NCI-H2107 treated with DMSO at 0.1 percent for 48 hours (cell line): ENCODE measurements around the gene CYBRD1.
A peak's percentile ranks its signal among the peaks of the same experiment; 100 is the strongest.

Source experiments
- DNase-seq: peaks from one replicate; lab custom pipeline; 2025; ENCODE audit not compliant: unreplicated experiment; lab: John Stamatoyannopoulos, UW

Gene CYBRD1

GRCh38 chr2:171553236-171553635 is 31.0 kb downstream of the CYBRD1 start:
- DNase-seq = no peak

DNA sequence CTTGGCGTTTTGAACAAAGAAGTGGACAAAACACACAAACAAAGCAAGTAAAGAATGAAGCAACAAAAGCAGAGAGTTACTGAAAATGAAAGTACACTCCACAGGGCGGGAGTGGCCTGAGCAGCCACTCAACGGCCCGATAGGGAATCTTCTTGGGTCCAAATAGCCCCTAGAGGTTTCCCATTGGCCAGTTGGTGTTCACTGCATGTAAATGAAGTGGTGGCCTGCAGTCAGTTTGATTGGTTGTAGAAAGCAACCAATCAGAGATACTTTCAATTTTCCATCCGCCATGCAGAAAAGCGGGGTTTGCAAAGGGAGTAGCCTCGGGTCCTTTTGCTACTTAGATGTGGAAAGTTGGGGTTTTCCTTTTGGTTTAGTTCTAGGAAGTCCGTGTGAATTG is 31.6 kb downstream of the CYBRD1 start:
- peak; percentile 97 for DNase-seq

GRCh38 chr2:171554991-171555615 is 32.8 kb downstream of the CYBRD1 start:
- peak; percentile 24 for DNase-seq

- DNase-seq = no peak
Measured at GRCh38 chr2:171557363-171557762, 35.1 kb downstream of the CYBRD1 start.

DNA sequence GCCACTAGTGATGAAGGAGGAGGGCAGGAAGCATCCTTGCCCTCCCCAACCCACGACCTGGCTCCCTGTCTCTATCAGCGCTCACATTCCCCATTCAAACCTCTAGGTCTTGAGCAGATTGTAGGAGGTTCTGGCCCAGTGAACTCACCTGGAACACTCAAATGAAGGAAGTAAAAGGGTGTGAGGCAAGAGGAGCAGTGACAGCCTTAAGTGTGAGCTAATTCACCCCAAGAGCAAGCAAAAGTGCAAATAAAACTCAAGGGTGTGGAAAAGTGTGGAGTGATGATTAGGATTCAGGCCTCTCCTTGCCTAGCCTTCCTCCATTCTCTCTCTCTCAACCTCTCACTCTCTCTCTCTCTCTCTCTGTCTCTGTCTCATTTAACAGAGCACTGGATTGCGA is 41.0 kb downstream of the CYBRD1 start:
- DNase-seq = no peak

DNA sequence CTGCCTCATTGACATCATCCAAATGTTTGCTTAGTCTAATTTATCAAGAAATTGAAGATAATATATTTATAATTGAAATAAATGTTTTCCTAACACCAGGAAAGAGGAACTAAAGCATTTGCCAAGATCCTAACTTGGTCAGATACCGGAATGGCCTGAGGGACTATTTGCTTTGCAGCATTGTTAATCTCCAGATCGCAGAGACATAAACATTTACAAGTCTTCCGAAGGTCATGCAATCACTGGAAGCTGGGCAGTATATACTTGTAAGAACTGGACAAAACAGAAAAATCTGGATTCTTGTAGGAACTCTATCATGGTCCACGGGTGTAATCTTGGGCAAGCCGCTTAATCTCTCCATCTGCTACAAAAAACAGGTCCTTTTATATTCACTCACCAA is 42.2 kb downstream of the CYBRD1 start:
- DNase-seq = no peak

DNA sequence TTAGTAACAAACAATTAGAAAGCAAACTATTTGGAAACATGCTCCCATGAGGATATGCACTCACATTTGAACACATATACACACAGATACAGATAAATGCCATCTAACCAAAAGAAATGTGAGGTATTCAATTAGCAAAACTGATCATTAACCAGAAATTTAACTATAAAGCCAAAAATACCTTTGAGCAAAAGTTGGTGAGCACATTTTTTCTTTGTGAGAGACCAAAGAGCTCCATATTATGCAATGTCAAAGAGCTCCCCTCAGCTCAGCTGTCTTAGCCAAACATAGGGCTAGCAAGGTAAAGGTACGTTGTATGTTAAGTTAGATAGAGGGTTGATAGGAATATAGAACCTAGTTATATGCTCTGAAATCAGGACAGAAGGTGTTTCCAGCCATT is 43.8 kb downstream of the CYBRD1 start:
- no peak for DNase-seq

GRCh38 chr2:171566753-171567152 is 44.5 kb downstream of the CYBRD1 start:
- no peak for DNase-seq

DNA sequence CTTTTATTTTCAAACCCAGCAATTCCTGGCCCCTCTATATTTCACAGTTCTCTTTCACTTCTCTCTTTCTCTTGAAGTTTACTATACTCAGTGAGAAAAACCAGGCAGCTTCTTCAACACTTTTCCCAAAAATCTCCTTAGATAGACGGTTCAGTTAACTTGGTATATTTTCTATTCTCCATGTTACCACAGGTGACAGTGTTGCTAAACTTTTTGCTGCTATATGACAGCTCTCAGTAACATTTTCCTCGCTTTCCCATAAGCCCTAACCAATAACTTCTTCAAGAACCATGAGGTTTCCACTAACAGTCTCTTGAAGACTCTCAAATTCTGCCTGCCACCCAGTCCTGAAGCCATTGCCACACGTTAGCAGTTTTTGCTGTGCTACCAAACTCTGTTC is 45.8 kb downstream of the CYBRD1 start:
- no peak for DNase-seq

DNA sequence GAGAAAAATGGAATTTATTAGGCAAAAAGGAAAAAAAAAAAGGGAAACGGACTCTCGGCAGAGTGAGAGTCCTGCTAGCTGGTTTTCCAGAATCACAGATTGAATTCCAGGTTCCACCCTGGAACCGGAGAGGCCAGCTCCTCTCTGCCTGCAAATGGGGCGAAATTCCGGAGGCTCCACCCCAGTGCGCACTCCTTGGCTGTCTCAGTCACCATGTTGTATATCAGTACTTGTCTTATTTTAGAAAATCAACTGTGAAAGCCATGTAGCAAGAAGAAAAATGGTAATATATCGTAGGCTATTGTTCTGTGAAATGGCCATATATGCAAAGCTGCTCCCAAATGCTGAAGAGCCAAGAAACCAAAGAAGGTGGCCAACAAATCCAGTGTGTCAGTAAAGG is 49.4 kb downstream of the CYBRD1 start:
- no peak for DNase-seq

DNA sequence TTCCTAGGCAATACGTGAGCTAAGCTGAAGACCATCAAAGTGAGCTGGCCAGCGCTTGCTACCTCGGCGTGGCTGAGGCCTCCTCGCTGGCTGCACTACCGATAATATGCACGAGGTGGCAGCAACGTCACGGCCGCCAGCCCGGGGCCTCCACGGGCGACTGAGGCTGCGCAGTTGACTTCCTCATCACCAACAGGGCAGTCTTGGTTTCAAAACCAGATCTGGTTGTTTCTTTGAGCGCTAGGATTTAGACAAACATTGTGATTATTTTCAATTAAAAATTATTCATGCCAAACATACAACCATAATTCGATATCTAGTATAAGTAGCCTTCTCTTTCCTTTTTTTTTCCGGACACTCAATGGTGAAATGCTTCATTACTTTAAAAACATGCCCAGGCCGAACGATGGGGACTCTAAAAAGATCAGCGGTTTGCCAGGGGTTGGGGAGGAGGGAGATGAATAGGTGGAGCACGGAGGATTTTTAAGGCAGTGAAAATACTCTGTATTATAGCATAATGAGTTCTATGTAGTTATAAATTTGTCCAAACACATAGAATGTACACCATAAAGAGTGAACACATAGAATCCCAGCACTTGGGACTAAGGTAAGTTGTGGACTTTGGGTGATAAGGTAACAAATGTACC is 52.0 kb downstream of the CYBRD1 start:
- DNase-seq = peak; percentile 10

GRCh38 chr2:171575606-171576005 is 53.3 kb downstream of the CYBRD1 start:
- DNase-seq = no peak

GRCh38 chr2:171578127-171578803 is 56.0 kb downstream of the CYBRD1 start:
- DNase-seq = no peak

DNA sequence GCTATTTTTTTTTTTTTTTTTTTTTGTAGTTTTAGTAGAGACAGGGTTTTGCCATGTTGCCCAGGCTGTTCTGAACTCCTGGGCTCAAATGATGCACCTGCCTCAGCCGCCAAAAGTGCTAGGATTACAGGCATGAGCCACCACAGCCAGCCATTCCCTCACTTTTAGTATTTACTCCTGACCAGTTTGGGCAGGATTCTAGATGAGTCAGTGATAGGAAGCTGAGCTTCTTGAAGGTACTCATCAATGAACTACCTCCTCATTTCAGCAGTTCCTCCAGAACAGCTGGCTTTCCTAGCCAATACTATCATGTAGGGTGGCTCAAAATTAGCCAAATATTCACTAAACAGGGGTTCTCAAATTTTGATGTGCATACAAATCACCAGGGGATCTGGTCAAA is 57.2 kb downstream of the CYBRD1 start:
- DNase-seq = no peak

DNA sequence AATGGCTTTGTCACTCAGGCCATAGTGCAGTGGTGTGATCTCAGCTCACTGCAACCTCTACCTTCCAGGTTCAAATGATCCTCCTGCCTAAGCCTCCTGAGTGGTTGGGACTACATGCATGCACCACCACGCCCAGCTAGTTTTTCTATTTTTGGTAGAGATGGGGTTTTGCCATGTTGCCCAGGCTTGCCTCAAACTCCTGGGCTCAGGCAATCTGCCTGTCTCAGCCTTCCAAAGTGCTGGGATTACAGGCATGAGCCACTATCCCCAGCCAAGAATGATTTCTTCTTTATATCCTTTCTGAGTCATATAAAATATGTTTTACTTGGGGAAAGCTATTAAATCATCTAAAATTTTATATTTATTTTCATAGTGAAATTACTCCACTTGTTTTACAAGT is 61.3 kb downstream of the CYBRD1 start:
- no peak for DNase-seq

DNA sequence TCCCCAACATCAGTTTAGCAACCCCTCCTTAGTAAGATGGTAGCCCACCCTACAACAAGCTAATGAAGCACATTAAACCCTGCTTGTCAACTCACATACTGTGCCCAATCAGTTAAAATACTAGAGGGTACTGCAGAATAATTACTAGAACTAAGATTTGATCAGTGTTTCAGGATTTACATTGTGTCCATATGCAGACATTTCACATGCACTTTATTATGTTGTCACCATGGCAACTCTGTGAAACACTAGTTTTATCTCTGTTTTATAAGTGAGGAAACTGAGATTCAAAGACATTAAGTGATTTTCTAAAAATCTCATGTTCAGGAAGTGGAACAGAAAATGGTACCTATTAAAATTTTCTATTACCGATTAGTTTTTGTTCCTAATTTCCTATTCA is 61.7 kb downstream of the CYBRD1 start:
- no peak for DNase-seq

DNA sequence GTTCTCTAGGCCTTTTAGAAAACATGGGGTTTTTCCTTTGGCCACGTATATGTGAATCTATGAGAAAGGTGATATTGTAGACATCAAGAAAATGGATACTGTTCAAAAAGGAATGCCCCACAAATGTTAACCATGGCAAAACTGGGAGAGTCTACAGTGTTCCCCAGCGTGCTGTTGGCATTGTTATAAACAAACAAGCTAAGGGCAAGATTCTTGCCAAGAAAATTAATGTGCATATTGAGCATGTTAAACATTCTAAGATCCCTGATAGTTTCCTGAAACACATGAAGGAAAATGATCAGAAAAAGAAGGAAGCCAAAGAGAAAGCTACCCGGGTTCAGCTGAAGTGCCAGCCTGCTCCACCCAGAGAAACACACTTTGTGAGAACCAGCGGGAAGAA is 64.9 kb downstream of the CYBRD1 start:
- DNase-seq = no peak

- no peak for DNase-seq
Measured at GRCh38 chr2:171587567-171587966, 65.3 kb downstream of the CYBRD1 start.

DNA sequence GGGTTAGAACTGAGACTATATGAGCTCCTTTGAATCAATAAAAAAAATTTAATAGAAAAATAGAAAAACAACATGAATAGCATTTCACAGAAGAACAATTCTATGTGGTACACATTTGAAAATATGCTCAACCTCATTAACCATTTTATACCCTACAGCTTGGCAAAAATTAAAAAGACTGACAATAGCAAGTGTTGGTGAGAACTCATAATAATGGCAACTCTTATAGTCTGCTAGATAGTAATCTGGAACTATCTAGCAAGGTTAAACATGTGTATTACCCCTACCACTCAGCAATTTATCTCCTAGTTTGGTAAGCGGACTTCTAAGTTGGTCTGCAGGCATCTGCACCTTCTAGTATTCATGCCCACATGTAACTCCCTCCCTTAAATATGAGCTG is 67.8 kb downstream of the CYBRD1 start:
- DNase-seq = no peak

DNA sequence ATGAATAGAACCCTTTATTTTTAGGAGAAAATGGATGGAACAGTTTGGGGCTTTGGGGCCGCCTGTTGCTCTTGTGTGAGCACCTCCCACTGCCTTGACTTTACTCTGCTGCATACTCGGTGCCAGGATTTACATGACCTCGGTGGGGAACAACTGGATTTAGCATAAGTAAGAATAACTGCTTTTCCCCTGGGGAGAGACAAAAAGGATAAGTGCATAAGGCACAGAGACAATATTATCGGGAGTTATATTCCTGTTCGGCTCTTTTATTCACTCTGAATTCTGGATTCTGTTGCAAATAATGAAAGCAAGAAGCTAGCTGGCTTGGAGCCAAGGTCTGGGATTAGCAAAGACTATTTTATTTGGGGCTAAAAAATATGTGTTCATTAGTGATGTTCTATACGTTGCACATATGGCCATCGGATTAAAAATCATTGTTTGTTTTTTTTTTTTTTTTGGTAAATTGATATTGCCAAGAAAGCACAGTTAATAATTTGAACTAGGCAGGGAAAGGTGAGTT is 69.8 kb downstream of the CYBRD1 start:
- DNase-seq = peak; percentile 8

GRCh38 chr2:171595456-171595855 is 73.2 kb downstream of the CYBRD1 start:
- DNase-seq = no peak

DNA sequence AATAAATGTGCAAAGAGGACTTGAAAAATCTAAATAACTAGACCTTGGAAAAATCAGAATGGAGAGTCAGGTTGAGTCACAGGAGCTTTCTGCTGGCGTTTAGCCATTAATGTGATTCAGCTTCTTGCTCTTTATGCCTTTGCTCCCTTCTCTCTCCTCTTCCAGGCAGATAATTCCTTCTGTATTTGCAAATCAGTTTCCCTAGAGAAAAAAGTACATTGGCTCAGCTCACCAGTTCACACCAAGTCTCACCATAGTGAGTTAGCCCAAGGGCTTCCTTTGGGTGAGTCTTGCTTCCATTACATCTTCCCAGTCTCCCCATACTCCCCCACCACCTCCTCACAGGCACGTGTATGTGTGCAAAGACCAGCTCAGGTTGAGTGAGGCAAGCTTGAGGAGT is 73.6 kb downstream of the CYBRD1 start:
- DNase-seq = no peak
